Right atrium auricular region (tissue), 2 donors: Measurements from ENCODE around the gene TNNT3. TPM values are rescaled to one million over a fixed set of nuclear protein-coding genes. Genes with fewer than 3 reads are reported as not detected.

ENCODE experiments used
- DNase-seq: peaks from one replicate; pipeline ENCODE4 v3.0.0-alpha.2; 2019; ENCODE audit warnings: low spot score
- H3K27ac ChIP-seq, 2 donors: fragments of 200-600 bp; sonication (generic); 1 replicate in 1 of 2; 2 replicates in 1 of 2; pipeline ENCODE4 v1.5.1; 2016 to 2019
- H3K27me3 ChIP-seq, 2 donors: fragments of 200-600 bp; sonication (generic); one replicate each; pipeline versions ENCODE4 v1.5.1 to v1.6.0; 2017 to 2019
- H3K36me3 ChIP-seq: fragments of 200-600 bp; sonication (generic); one replicate; pipeline ENCODE4 v1.5.1; 2016
- H3K4me1 ChIP-seq, 2 donors: fragments of 200-600 bp; sonication (generic); one replicate each; pipeline versions ENCODE4 v1.5.1 to v1.6.0; 2017 to 2019
- H3K4me3 ChIP-seq, 2 donors: fragments of 200-600 bp; sonication (generic); 1 replicate in 1 of 2; 2 replicates in 1 of 2; pipeline ENCODE4 v1.5.1; 2017 to 2019; ENCODE audit warnings: mild to moderate bottlenecking in 1 of 2, moderate library complexity in 1 of 2
- H3K9me3 ChIP-seq, 2 donors: fragments of 200-600 bp; sonication (generic); one replicate each; pipeline ENCODE4 v1.5.1; 2019
- CTCF ChIP-seq, 2 donors: fragments of 200-600 bp; sonication (generic); IDR thresholded peaks; one replicate each; pipeline ENCODE4 v1.5.1; 2019; ENCODE audit warnings: antibody characterized with exemption in 2 of 2
- total RNA-seq, 2 donors: library from RNA; depleted of rRNA; stranded (reverse); fragments of >200 nt; gene quantifications; one replicate each; pipeline ENCODE4 v1.1.0, GENCODE V29; 2016

The TNNT3 gene
- total RNA-seq, 2 donors from 2014 or later, result 12.8 to 16.4 TPM

GRCh38 chr11:1934335-1935155 is 15.0 kb downstream of the TNNT3 start:
- H3K36me3 ChIP-seq, result no peaks in the 10 kb centered on the region
- DNase-seq, result no peak
- no peak overlapping the region for H3K27ac ChIP-seq
- H3K9me3 ChIP-seq, result no peaks in the 10 kb centered on the region
- H3K4me1 ChIP-seq, result peaks cover 0 to 12% of the 10 kb centered on the region in 2 donors
- TF ChIP-seq CTCF (IDR thresholded peaks at IDR 0.05), result no peak
- no peaks in the 10 kb centered on the region for H3K27me3 ChIP-seq
- no peak overlapping the region for H3K4me3 ChIP-seq

DNA sequence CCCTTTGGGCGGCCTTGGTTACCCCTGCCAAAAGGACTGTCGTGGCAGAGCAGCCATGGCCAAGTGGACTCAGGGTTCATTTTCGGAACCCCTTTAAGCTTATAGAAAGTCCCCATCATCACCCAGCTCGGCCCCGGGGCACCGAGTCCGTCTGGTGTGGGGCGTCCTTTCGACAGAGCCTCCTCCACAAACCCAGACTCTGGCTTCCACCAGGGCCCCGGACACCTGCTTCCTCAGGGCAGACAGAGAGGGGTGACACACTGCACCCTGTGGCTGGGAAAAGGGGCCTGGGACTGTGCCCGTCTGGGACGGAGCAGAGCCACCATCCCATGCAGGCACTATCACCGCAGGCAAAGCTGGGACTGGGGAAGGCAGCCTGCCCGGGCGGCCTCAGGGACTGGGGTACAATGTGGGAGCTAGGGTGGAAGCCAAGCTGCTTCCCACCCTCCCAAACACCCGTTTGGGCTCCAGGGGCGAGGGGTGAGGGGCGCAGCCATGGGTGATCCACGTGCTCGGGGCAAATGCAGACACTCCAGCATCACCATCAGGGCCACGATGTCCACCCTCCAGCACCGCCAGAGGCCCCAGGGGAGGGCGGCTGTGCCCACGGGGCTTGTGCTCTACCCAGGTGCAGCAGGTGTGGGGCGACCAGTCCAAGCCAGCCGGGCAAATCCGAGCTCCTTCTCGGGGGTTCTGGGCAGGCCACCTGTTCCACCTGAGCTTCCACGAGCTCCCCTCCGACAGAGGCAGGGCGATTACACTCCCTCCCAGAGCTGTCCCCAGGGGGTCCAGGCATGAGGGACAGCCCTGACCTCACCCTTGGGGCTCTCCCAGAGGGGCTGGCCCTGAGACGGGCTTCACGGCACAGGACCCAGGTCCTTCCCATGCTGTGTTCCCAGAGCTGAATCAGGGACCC is 15.9 kb downstream of the TNNT3 start:
- DNase-seq, result no peak
- H3K27ac ChIP-seq, result no peak overlapping the region
- H3K27me3 ChIP-seq, result no peaks in the 10 kb centered on the region

DNA sequence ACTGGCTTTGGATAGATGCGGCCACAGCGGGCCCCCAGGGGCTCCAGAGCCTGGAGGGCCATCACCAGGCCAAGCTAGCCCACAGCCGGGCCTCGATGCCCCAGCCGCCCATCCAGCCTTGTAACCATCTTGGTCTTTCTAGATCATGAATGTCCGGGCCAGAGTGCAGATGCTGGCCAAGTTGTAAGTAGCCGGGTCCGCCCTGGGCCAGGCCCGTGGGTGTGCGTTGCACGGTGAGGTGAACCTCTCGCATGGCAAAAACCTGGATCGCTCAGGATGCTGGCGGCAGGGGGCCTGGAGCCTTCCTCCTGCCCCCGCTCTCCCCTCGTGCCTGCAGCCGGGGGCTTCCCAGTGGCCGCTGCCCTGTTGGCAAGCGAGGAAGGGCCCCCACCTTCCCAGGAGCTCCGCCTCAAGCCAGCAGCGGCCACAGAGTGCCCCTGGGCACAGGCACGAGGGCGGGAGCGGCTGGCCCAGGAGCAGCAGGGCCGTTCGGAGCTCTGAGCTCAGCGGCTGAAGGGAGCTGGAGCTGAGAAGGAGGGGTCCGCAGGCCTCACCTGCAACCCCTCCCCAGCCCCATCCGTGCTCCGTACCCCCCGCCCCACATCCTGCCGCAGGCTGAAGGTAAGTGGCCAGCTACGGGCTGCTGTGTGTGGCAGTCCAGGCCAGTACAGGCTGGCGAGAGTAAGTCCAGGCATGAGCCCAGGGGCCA is 16.7 kb downstream of the TNNT3 start:
- Histone ChIP-seq H3K27ac (no peak overlapping the region), H3K9me3 (no peaks in the 10 kb centered on the region), H3K4me3 (no peak overlapping the region), H3K36me3 (no peaks in the 10 kb centered on the region), H3K27me3 (no peaks in the 10 kb centered on the region), H3K4me1 (peaks cover 0 to 12% of the 10 kb centered on the region in 2 donors)
- DNase-seq, result no peak
- TF ChIP-seq CTCF (IDR thresholded peaks at IDR 0.05), result no peak

More for the DNA sequence above, 15.9 kb downstream of the TNNT3 start:
- Histone ChIP-seq H3K4me3 (no peak overlapping the region), H3K4me1 (peaks cover 0 to 12% of the 10 kb centered on the region in 2 donors), H3K36me3 (no peaks in the 10 kb centered on the region), H3K9me3 (no peaks in the 10 kb centered on the region)
- TF ChIP-seq CTCF (IDR thresholded peaks at IDR 0.05), result no peak

GRCh38 chr11:1936781-1937615 is 17.5 kb downstream of the TNNT3 start:
- Histone ChIP-seq H3K9me3 (no peaks in the 10 kb centered on the region), H3K36me3 (no peaks in the 10 kb centered on the region), H3K4me3 (no peak overlapping the region), H3K4me1 (peaks cover 0 to 12% of the 10 kb centered on the region in 2 donors), H3K27ac (no peak overlapping the region), H3K27me3 (no peaks in the 10 kb centered on the region)
- TF ChIP-seq CTCF (IDR thresholded peaks at IDR 0.05), result no peak
- DNase-seq, result no peak
